GM21619 (cell line): Measurements from ENCODE around the gene TBPL1.
"Not testable (repeated sequence)": the region's sequence is repeated elsewhere in the genome, so short reads cannot be mapped to it uniquely, and the experiment has no call there.

ENCODE experiments used
- ATAC-seq: cut with Tn5 transposase; IDR thresholded peaks from one replicate; pipeline ENCODE4 v1.9.1; 2021; ENCODE audit not compliant: unreplicated experiment

TBPL1 gene

DNA sequence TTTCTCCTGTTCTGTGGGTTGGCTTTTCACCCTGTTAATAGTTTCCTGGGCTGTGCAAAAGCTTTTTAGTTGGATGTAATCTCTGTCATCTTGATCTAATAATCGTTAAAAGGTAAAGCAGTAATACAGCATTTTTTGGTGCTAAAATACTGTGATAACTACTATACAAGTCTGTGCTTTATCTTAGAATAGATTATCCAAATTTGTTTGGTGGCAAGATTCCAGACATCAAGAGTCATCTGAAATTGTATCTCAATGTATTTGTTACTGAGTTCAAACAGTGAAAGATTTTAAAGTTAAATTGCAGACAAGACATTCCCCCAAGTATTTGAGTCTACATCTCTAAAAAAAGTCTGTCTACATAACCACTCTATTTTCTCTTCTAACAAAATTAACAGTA lies 18.8 kb downstream of the TBPL1 start:
- ATAC-seq = no peak

DNA sequence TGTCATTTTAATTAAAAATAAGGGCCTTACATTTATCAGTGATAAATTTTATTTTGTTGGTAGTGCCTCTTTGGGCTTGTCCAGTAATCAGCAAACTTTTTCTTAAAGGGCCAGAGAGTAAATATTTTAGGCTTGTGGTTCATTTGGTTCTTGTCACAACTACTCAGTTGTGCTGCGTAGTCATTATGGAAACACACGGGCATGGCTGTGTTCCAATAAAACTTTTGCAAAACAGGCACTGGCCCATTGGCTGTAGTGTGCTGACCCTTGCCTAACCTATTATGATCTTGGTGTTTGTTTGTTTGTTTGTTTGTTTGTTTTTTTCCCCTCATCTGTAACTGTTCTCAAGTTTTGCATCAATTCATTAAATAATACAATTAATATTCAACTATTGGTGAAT lies 19.4 kb downstream of the TBPL1 start:
- ATAC-seq = no peak

DNA sequence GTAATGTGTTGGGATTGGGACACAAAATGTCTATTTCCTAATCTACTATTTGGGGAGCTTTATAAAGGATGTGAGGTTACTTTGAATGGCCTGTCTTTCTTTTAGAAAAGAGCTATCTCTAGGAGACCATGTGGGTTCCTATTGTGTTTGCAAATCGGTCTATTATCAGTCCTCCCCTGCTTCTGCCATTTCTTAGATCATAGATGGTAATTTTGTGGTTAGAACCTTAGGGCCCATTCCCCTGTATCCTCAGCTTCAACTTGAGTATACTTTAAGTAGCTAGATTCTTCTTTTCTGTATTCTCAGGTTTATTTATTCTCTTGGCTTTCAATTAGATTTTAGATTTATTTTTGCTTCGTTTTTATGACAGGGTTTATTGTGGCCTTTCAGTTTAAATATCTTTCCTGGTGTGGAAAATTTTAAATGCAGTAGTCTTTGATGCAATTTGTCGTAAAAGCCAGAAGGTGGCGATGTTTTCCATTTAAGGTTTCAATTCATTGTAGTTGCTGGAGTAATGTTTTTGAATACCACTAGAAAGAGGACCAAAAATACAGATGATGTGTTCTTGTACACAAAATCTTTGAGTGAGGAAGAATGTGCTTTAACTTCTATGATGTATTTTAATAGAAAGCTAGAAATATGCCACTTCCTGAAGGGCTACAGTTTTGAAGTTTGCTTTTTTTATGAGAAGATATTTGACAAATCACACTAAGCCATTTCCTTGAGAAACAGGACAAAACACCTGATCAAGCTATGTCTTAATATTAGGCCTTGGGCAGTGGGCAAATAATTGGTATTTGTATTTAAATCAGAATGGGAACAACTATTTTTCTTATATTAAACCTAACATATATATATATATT lies 20.3 kb downstream of the TBPL1 start:
- peak; percentile 37 for ATAC-seq

DNA sequence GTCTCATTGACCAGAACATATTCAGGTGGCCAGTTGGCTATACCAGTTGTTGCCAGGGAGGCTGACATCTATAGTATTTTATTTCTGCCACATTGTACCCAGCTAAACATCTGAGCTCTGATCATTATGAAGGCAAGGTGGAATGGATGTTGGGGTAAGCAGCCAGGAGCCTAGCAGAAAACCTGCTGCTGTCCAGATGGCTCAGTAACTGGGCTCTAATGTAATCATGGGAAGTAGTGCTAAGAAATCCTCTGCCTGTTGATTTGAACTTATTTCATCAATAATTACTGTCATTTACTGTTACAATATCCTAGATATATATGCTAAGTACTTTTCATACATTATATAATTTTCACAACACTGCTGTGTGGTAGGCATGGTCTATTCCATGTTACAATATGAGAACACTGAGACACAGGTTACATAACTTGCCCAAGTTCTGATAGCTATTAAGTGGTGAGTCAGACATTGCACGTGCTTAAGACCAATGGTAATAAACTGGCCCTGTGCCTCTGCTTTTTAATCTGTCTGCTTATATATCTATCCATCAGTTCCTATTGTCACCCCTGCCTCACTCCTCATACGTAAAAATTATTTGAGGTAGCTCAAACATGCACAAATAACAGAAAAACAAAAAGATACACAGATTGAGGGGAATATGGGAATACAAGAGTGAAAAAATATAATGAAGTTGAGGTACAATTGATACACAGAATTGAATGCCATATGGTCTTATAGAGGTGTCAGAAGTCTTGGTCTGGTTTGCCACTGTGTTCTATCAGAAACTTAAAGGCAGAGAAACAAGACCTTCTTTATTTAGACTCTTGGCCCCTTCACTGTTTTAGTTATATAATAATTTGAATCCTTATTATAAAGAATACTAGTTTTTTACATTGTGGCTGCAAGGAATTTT lies 25.2 kb downstream of the TBPL1 start:
- no peak for ATAC-seq

DNA sequence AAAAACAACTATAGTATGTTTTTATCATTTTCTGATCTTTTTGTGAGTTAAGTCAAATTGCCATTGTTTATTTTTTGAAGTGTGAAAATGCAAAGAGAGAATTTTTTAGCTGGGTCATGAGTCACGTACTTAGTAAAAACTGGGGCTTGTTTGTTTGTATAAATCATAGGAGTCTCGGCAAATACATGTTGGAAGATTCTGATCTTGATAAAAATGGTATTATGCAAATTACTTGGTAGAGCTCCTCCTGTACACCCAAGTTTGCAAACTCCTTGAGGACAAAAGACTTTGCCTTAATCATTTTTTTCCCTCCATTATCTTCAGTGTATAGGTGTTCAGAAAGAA lies 25.8 kb downstream of the TBPL1 start:
- no peak for ATAC-seq

DNA sequence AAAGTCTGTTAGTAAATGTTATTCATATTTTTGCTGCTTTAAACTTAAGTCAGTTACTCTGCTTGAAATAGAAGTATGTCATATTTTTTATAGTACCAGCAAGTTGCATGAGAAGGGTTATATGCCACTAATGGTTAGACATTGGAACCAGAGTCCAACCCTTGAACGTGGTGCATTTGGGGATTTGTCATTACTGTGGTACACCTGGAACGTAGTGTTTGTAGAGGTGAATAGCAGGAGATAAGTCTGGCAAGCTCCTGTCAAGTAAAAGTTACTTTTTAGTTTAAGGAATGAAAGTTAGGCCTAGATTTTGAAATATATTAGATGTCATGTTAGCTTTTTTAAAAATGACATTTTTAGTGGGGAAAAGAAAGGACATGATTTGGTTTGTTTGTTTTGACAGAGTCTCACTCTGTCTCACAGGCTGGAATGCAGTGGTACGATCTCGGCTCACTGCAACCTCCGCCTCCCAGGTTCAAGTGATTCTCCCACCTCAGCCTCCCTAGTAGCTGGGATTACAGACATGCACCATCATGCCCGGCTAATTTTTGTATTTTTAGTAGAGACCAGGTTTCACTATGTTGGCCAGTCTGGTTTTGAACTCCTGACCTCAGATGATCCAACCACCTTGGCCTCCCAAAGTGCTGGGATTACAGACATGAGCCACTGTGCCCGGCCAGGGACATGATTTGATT lies 26.4 kb downstream of the TBPL1 start:
- ATAC-seq = not testable (repeated sequence)

DNA sequence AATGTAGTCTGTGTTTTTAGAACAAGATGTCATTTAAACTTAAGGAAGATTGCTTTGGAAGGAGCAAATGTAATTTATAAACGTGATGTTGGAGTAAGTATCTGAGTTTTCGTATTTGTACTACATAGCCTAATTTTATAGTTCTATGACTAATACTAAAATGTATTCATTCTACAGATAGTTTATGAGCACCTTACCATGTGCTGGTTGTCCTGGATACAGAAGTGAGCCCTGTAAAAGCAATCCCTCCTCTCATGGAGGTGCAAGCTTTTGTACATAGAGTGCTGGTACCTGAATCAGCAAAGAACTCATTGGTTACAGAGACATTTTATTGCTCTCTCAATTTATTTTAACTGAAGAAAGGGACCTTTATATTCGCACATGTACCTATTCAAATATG lies 27.1 kb downstream of the TBPL1 start:
- no peak for ATAC-seq

DNA sequence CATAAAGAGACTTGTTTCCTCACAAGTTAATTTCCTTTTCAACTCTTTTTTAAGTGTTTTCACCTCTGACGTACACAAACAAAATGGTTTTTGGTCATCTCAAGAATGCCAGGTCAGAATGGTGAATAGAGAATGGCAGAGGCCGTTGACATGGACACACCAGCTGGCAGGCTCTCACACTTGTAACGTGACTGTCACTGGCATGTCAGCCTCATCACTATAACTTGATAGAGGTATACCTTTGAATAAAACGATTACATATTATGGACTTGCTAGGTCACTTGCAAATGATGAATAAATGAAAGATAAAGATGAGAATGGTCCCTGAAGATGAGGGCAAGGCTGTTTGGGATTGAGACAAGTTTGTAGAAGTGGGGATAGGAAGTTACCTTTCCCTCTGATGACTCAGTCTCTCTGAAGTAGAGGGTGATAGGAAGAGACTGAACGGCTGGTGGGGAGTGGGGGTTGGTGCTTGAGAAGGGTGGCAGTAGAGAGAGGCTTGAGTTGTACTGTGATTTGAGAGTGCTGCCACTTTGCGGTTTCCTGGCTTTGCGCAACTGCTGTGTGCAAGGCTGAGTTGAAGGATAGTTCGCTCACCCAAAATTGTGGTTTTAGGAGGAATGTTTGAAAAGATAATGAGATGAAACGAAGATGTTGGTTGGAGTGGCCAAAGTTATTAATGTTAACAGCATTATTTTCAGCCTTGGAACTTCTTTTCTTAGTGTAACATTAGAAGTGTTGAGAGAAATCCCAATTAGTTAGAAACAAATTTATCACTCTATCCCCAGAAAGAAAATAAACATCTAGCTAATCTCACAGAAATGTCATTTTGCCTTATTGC lies 30.3 kb downstream of the TBPL1 start:
- ATAC-seq = no peak

DNA sequence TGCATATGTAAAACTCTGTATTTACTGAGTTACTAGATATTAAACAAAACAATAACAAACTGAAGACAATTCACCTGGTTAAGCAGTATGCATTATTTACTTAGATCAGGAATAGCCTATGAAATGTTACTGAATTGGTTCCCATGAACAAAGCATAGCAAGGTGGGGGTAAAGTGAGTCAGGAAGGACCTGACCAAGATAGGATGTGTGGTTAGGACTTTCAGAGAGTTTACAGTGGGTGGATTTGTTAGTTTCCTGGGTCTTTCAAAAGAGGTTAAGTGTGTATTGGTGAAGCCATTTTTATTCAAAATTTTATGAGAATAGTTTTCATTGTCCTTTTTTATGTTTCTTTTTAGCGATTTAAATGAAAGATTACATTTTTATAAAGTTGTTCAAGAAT lies 32.9 kb downstream of the TBPL1 start:
- no peak for ATAC-seq

DNA sequence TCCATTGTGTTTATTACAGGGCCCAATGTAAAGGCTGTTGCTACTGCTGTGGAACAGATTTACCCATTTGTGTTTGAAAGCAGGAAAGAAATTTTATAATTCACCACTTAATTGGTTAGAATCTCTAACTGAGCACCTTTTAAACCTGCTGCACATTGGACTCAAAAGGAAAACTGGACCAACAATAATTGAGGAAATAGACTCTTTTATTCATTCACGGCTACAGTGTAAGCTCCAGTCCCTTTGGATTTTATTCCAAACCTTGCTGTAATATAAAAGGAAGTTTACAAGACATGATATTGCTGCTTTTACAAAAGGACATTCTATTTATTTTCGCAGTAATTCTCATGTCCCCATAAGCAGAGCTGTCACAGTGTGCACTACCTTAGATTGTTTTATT lies 33.9 kb downstream of the TBPL1 start:
- ATAC-seq = no peak

DNA sequence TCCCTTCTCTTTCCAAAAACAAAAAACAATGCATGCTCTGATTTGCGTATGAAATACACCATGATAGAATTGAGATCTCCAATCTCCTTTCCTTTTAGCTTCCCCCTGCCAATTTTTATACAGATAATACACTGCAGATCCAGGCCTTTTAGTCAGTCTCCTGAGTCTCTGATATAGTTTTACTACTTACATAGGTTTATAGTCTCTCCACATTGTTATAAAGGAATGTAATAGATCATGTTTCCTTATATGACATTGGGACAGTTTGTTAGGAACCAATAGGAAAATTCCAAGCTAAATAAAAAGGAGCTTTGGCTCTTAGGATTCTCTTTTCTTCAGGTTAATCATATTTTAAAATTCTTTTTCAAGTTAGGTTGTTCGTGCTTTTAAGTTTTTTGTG lies 36.5 kb downstream of the TBPL1 start:
- no peak for ATAC-seq

DNA sequence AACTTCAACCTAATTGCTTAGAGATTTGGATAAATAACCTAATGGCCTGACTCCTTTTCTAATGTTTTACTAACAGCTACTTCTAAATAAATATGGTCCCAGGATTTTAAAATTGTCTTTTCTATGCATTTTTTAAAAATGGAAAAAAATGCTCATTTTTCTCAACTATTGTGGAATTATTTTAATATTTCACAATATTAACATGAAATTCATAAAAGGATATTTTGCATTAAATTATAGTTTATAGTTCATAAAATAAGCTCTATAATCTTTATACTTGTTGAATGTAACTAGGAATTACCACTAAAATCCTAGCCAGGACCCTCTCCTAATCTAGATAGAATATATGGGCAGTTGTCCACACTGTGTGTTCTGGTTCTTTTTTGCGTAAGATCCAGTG lies 37.3 kb downstream of the TBPL1 start:
- no peak for ATAC-seq

DNA sequence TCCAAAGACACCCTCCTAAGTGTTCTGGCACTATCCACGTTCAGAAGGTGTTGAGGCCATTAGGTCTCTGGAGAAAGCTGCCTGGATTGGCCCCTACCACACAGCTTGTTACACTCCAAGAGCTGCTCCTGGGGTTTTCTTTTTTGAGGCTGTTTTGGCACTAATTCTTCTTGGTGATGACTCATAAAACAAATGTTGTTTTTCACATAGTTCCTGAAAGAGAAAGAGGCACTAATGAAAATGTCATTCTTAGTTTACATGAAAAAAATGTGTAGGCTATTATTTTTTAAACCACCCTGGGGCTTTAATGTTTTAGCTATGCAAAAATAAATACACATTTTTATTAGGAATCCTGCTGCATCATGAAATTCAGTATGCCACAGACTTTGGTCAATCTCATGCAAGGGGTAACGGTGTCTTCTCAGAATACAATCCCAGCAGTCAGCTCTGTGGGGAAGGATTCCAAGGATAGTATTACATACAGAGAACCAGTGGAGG lies 38.1 kb downstream of the TBPL1 start:
- ATAC-seq = no peak

DNA sequence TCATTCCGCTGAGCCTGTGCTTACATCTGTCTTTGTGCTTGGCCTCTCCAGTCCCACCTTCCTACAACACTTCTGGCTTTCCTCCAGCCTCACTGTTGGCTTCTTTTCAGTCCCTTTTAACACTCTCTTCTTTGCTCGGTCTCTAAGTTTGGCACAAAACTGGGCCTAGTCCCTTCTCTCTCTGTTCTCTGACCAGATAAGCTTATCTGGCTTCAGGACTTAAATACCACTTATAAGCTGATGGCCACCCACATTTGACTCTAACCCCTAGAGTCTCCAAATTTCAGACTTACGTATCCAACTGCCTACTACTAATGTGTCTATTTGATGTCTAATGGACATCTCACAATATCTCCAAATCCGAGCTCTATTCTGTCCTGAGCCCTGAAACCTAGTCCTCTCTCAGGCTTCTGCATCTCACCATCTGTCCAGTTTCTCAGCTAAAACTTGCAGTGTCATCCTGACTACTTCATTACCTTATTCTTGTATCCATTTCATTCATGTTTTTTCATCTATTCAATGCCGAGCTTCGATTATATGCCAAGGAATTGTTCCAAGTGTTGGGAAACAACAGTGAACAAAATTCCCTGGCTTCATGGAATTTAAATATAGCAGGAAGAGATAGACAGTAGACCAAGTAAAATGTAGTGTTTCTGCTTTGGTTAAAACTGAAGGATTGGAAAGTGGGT lies 40.1 kb downstream of the TBPL1 start:
- ATAC-seq = no peak

DNA sequence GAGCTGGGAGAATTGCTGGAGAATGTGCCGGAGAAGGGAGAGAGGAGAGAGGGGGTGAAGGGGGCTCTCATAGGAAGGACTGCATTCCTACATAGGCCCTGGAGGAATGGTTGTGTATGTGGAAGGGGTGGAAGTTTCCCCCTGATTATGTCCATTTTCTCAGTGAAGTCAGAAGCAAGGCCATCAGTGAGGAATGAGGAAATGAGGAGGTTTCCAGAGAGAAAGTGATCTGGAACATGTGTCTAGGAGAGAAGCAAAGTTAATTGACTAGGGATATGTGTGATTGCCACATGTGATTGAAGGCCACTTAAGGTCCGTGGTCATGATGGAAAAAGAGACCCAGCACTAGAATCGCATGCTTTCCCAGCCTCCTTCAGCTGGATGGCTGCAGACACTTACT lies 42.3 kb downstream of the TBPL1 start:
- ATAC-seq = no peak

DNA sequence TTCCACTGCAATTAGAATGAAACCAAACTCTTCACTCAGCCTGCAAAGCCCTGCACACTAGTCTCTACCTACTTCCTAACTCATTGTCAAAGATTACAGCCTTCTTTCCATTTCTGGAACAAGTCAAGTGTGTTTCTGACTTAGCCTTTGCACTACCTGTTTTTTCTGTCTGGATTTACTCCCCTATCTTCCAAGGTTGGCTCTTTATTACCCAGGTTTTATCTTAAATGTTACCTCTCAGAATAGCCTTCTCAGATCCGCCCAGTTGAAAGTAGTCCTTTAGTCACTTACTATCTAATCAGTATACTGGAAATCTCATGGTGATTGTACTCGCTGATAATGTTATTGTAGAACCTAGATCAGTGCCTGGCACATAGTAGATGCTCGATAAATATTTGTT lies 42.7 kb downstream of the TBPL1 start:
- no peak for ATAC-seq

DNA sequence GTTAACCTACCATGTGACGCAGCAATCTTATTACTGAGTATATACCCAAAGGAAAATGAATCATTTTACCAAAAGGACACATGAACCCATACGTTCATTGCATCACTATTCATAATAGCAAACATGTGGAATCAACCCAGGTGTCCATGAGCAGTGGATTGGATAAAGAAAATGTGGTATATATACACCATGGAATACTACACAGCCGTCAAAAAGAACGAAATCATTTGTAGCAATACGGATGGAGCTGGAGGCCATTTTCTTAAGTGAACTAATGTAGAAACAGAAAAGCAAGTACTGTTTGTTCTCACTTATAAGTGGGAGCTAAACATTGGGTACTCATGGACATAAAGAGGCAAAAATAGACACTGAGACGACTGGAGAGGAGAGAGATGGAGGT lies 44.2 kb downstream of the TBPL1 start:
- ATAC-seq = no peak

DNA sequence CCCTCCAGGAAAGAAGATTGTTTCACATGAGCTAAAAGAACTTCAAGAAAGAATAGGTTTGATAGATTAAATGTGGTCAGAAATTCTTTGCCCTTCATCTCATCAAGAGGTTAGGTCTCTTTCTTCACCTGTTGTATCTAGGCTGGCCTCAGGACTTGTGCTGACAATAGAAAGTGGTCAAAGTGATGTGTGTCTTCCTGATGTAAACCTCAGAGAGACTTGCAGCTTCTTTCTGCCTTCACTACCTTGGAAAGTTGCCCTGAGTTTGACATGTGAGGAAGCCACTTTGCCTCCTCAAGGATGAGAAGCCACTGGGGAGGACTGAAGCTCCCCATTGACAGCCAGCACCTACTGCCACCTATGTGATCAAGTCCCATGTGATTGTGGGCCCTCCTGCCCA lies 46.3 kb downstream of the TBPL1 start:
- no peak for ATAC-seq

DNA sequence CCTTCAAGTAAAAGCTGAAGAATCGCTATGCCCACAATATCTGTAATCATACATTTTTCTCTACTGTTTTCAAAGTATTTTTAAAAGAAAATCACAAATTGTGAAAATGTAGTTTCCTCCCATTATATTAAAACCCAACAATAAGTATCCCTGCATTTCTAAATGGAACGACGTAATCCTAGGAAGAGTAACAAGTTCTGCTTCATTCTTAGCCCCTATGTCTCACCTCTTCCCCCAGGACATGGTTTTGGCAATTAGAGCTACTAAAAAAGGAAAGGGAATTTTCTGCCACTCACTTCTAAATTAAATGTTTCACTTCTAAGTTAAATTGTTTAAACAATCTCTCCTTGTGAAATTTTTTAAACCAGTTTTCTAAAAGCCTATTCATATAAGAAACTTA lies 47.4 kb downstream of the TBPL1 start:
- ATAC-seq = no peak

DNA sequence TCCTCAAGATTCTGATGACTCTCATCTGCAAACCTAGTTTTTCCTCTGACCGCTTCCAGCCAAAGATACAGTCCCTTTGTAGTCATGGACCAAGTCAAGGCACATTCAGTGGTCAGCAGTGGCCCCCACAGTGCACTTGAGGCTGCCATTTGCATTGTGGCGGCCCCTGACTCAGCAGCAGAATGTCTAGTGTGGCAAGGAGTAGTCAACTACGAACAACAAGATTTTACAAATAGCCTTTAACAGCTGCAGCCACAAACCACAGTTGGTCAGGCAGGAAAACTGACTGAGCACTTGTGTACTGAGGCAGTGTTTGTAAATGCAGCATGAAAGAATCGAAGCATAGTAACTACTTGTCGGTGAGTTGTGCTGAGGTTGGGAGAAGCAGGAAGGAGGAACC lies 49.8 kb downstream of the TBPL1 start:
- no peak for ATAC-seq
